ENCODE measurements around the gene CATSPER1.

DNA sequence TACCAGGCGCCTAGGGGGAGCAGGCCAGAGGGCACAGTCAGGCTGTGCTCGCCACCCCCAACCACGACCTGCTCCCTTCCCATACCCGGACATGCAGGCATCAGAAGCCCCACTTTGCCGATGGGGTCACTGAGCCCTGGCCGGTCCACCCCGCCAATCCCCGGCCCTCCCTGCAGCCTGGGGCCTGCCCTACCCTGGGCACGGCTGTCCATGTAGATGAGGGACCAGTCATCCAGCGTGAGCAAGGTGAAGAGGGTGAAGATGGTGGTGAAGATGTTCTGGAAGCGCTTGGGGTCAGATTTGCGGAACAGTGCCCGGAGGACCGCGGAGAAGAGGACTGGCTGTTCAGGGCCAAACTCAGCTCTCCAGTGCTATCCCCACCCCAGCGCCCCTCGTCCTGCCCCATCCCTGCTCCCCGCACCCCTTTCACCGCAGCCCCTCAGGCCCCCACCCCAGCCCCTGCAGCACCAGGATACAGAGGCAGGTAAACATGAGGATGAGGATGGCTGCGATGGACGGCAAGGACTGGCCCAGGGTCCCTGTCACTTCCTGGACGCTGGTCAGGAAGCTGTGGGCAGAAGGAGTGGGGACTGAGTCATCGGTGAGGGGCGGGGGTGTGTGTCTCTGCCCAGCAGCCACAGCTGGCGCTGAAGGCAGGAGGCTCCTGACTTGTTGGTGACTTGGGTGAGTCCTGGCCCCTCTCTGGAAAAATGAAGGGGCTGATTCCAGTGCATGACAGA, 5.5 kb downstream of the CATSPER1 start:
- TF ChIP-seq CTCF (conservative IDR thresholded peaks at IDR 0.05; ENCODE audit: low read depth in 2 of 2) (no peak), POLR2AphosphoS5 (IDR thresholded peaks at IDR 0.05; ENCODE audit: low read depth) (no peak), EZH2phosphoT487 (IDR thresholded peaks at IDR 0.05; ENCODE audit: unreplicated experiment) (no peak)
